H1 (cell line): ENCODE data around the gene SH3D19.

Experiments
- CEBPB ChIP-seq: IDR thresholded peaks from 2 replicates; pipeline ENCODE4 v1.6.1; 2012; ENCODE audit warnings: low read depth, low read length
- EGR1 ChIP-seq: IDR thresholded peaks from 2 replicates; pipeline ENCODE4 v1.6.1; 2011; ENCODE audit warnings: low read depth, low read length, borderline replicate concordance
- EP300 ChIP-seq, 2 experiments: IDR thresholded peaks; 1 replicate in 1 of 2; 2 replicates in 1 of 2; pipeline ENCODE4 v1.6.1; 2011 to 2012; ENCODE audit warnings: low read depth in 2 of 2, low read length in 2 of 2, mild to moderate bottlenecking in 2 of 2, borderline replicate concordance in 1 of 2, inconsistent platforms in 1 of 2, moderate library complexity in 1 of 2
- GABPA ChIP-seq: IDR thresholded peaks from 2 replicates; pipeline ENCODE4 v1.6.1; 2011; ENCODE audit warnings: mild to moderate bottlenecking, low read length, moderate library complexity, borderline replicate concordance; ENCODE audit not compliant: insufficient read depth
- POLR2A ChIP-seq, 2 experiments: IDR thresholded peaks; 1 replicate in 1 of 2; 2 replicates in 1 of 2; pipeline ENCODE4 v1.6.1; 2011; ENCODE audit warnings: low read depth in 2 of 2, low read length in 2 of 2, mild to moderate bottlenecking in 2 of 2; ENCODE audit errors: control extremely low read depth in 1 of 2
- TCF12 ChIP-seq: IDR thresholded peaks from 2 replicates; pipeline ENCODE4 v1.6.1; 2011; ENCODE audit warnings: low read depth, mild to moderate bottlenecking, low read length
- YY1 ChIP-seq: IDR thresholded peaks from 2 replicates; pipeline ENCODE4 v1.6.1; 2011; ENCODE audit warnings: low read depth, mild to moderate bottlenecking, low read length
- TF ChIP-seq, protein P1 (sequence below), 3 experiments: IDR thresholded peaks; 1 replicate in 2 of 3; 2 replicates in 1 of 3; pipeline versions ENCODE4 v1.5.1 to v1.6.1; 2011; ENCODE audit warnings: low read length in 3 of 3, mild to moderate bottlenecking in 3 of 3, inconsistent platforms in 2 of 3, low read depth in 1 of 3, moderate library complexity in 1 of 3; ENCODE audit not compliant: insufficient read depth in 1 of 3; ENCODE audit errors: control extremely low read depth in 1 of 3
- TF ChIP-seq, protein P2 (sequence below): IDR thresholded peaks from 2 replicates; pipeline ENCODE4 v1.6.1; 2012; ENCODE audit warnings: inconsistent platforms

DNA sequence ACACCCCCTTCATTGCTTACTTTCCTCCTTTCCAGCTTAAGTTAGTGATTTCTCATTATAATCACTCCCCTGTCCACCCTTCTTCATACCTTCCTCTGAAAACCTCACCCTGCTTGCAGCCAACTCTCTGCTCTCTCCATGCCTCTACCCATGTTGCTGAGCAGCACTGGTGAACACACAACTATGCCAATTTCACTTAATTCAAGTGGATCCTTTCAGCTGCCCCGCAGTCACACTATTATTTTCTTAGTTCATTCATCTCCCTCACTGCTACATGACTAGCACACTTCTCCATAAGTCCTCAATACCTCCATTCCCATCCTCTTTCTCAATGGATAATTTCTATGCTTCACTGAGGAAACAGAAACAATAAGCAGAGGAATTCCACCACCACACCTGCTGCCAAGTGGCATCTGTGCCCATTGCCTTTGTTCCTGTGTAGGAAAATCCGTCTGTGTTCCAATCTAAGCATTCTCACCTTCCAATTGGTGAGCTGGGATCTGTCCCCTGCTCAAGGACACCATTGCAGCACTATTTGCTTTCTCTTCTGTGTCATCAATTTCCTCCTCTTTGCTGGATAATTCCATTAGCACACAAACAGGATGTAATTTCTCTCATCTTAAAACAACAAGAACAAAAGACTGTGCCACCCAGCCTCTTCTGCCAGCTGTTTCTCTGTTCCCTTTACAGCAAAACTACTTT is 73.7 kb downstream of the SH3D19 start:
- no peak for TF ChIP-seq EP300 (IDR thresholded peaks at IDR 0.05; ENCODE audit: borderline replicate concordance in 1 of 2, low read depth in 2 of 2, low read length in 2 of 2)
- no peak for TF ChIP-seq TCF12
- TF ChIP-seq, protein P1, sequence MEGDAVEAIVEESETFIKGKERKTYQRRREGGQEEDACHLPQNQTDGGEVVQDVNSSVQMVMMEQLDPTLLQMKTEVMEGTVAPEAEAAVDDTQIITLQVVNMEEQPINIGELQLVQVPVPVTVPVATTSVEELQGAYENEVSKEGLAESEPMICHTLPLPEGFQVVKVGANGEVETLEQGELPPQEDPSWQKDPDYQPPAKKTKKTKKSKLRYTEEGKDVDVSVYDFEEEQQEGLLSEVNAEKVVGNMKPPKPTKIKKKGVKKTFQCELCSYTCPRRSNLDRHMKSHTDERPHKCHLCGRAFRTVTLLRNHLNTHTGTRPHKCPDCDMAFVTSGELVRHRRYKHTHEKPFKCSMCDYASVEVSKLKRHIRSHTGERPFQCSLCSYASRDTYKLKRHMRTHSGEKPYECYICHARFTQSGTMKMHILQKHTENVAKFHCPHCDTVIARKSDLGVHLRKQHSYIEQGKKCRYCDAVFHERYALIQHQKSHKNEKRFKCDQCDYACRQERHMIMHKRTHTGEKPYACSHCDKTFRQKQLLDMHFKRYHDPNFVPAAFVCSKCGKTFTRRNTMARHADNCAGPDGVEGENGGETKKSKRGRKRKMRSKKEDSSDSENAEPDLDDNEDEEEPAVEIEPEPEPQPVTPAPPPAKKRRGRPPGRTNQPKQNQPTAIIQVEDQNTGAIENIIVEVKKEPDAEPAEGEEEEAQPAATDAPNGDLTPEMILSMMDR (IDR thresholded peaks at IDR 0.05; ENCODE audit: control extremely low read depth in 1 of 3, insufficient read depth in 1 of 3, low read depth in 1 of 3, low read length in 3 of 3): no peak
- no peak for TF ChIP-seq CEBPB
- no peak for TF ChIP-seq EGR1
- TF ChIP-seq, protein P2, sequence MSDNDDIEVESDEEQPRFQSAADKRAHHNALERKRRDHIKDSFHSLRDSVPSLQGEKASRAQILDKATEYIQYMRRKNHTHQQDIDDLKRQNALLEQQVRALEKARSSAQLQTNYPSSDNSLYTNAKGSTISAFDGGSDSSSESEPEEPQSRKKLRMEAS: no peak
- TF ChIP-seq YY1: no peak
- no peak for TF ChIP-seq POLR2A (IDR thresholded peaks at IDR 0.05; ENCODE audit: control extremely low read depth in 1 of 2, low read depth in 2 of 2, low read length in 2 of 2)
- TF ChIP-seq GABPA: no peak
